HepG2 (cell line): Measurements from ENCODE around the gene CHN2. TPM values are rescaled to one million over a fixed set of nuclear protein-coding genes. Genes with fewer than 3 reads are reported as not detected.

Experiments used
- AGO2 ChIP-seq: fragments of 200-400 bp; formaldehyde crosslinking; optimal IDR thresholded peaks from 2 replicates; pipeline ENCODE3; 2017; ENCODE audit warnings: mild to moderate bottlenecking, low read depth, low read length, moderate library complexity
- FLYWCH1 ChIP-seq: sonication (generic); formaldehyde crosslinking; IDR thresholded peaks from 2 replicates; pipeline ENCODE4 v1.8.1; 2023; ENCODE audit warnings: mild to moderate bottlenecking, missing genetic modification reagents
- FOXP4 ChIP-seq: sonication (generic); formaldehyde crosslinking; IDR thresholded peaks from 2 replicates; pipeline ENCODE4 v1.4.0; 2020; ENCODE audit warnings: missing genetic modification reagents
- HCFC1 ChIP-seq: fragments of 150-350 bp; IDR thresholded peaks from 2 replicates; pipeline ENCODE4 v1.6.1; 2014; ENCODE audit warnings: low read depth, low read length
- HMG20A ChIP-seq: IDR thresholded peaks from 2 replicates; pipeline ENCODE4 v1.6.1; 2016; ENCODE audit warnings: borderline replicate concordance
- JARID2 ChIP-seq: sonication (generic); formaldehyde crosslinking; IDR thresholded peaks from 2 replicates; pipeline ENCODE4 v1.8.1; 2023; ENCODE audit warnings: missing genetic modification reagents, inconsistent platforms; ENCODE audit not compliant: insufficient replicate concordance
- MAFK ChIP-seq, 2 experiments: IDR thresholded peaks in 1 of 2; conservative IDR thresholded peaks in 1 of 2; 2 replicates each; pipeline ENCODE4 v1.6.1; 2011; ENCODE audit warnings: improper control_type of control experiment in 2 of 2, low read length in 2 of 2
- MAX ChIP-seq: IDR thresholded peaks from 2 replicates; pipeline ENCODE4 v1.6.1; 2012; ENCODE audit warnings: inconsistent platforms
- MLLT10 ChIP-seq: sonication (generic); formaldehyde crosslinking; IDR thresholded peaks from 2 replicates; pipeline ENCODE4 v1.4.0; 2020; ENCODE audit warnings: missing genetic modification reagents
- MXD4 ChIP-seq: IDR thresholded peaks from 2 replicates; pipeline ENCODE4 v1.6.1; 2016; ENCODE audit warnings: mild to moderate bottlenecking, missing biosample characterization, missing genetic modification reagents
- NFYC ChIP-seq: IDR thresholded peaks from 2 replicates; pipeline ENCODE4 v1.6.1; 2016; ENCODE audit warnings: missing genetic modification reagents, missing compliant biosample characterization
- NPAS2 ChIP-seq: sonication (generic); formaldehyde crosslinking; IDR thresholded peaks from 2 replicates; pipeline ENCODE4 v1.8.0; 2022; ENCODE audit warnings: mild to moderate bottlenecking, missing genetic modification reagents, borderline replicate concordance
- PAXIP1 ChIP-seq: sonication (generic); formaldehyde crosslinking; conservative IDR thresholded peaks from 2 replicates; pipeline ENCODE4 v1.4.0; 2020; ENCODE audit warnings: mild to moderate bottlenecking, missing genetic modification reagents, moderate library complexity
- PHF8 ChIP-seq: sonication (generic); formaldehyde crosslinking; IDR thresholded peaks from 2 replicates; pipeline ENCODE4 v1.5.0; 2020; ENCODE audit warnings: missing genetic modification reagents
- SAFB2 ChIP-seq: sonication (generic); formaldehyde crosslinking; IDR thresholded peaks from 2 replicates; pipeline ENCODE4 v1.5.1; 2020; ENCODE audit warnings: missing genetic modification reagents, low read depth, mild to moderate bottlenecking, borderline replicate concordance
- SOX5 ChIP-seq: IDR thresholded peaks from 2 replicates; pipeline ENCODE4 v1.6.1; 2016; ENCODE audit warnings: borderline replicate concordance
- SP1 ChIP-seq, 2 experiments: fragments of 450-650 bp in 1 of 2; sonication (generic) in 1 of 2; formaldehyde crosslinking in 1 of 2; IDR thresholded peaks; 2 replicates each; pipeline versions ENCODE4 v1.4.0 to v1.6.1; 2016 to 2020; ENCODE audit warnings: missing genetic modification reagents in 1 of 2
- TBX3 ChIP-seq: fragments of 450-650 bp; IDR thresholded peaks from 2 replicates; pipeline ENCODE4 v1.6.1; 2017; ENCODE audit warnings: antibody characterized with exemption, mild to moderate bottlenecking, inconsistent platforms, borderline replicate concordance
- USF2 ChIP-seq, 2 experiments: sonication (generic) in 1 of 2; formaldehyde crosslinking in 1 of 2; IDR thresholded peaks; 2 replicates each; pipeline versions ENCODE4 v1.5.1 to v1.6.1; 2011 to 2020; ENCODE audit warnings: borderline replicate concordance in 1 of 2, low read depth in 1 of 2, low read length in 1 of 2, mild to moderate bottlenecking in 1 of 2, missing genetic modification reagents in 1 of 2, moderate library complexity in 1 of 2
- ZFP36L1 ChIP-seq: sonication (generic); formaldehyde crosslinking; IDR thresholded peaks from 2 replicates; pipeline ENCODE4 v1.8.0; 2022; ENCODE audit warnings: mild to moderate bottlenecking, missing genetic modification reagents, moderate library complexity
- ZNF549 ChIP-seq: sonication (generic); formaldehyde crosslinking; IDR thresholded peaks from 2 replicates; pipeline ENCODE4 v1.5.0; 2020; ENCODE audit warnings: missing genetic modification reagents
- ZNF780A ChIP-seq: sonication (generic); formaldehyde crosslinking; IDR thresholded peaks from 2 replicates; pipeline ENCODE4 v1.8.0; 2022; ENCODE audit warnings: mild to moderate bottlenecking, missing genetic modification reagents, moderate library complexity
- polyA plus RNA-seq, 8 experiments: library from polyadenylated mRNA; depleted of rRNA in 3 of 8; stranded (reverse) in 7 of 8; unstranded in 1 of 8; fragments of >200 nt; fragmentation: Illumina TruSeq in 4 of 8; extraction: Trizol in 4 of 8; gene quantifications; 2 replicates each; pipeline versions ENCODE4 v1.2.1 to v1.2.3, GENCODE V29; 2011 to 2016; ENCODE audit warnings: low read depth in 4 of 8, missing spikeins in 1 of 8, mixed read lengths in 1 of 8; ENCODE audit not compliant: insufficient read depth in 1 of 8
- total RNA-seq, 5 experiments: library from RNA; depleted of rRNA; stranded (reverse); fragments of >200 nt; fragmentation: Illumina TruSeq; extraction: Trizol; gene quantifications; 2 replicates each; pipeline ENCODE4 v1.2.3, GENCODE V29; 2016; ENCODE audit warnings: low read depth in 1 of 5

CHN2 gene
- total and polyA plus RNA-seq, 2 of the 13 experiments (the other 11 are each of a cell fraction or from before 2014, with no cell fraction given), result 23.5 to 30.5 TPM

- peak; percentile 51 for TF ChIP-seq PAXIP1 (CRISPR knock-in tag)
- TF ChIP-seq MLLT10 (CRISPR knock-in tag), result no peak
- peak; percentile 91 for TF ChIP-seq HMG20A (CRISPR knock-in tag)
- peak; percentile 48; the same call in 1 of the 2 replicates for TF ChIP-seq TBX3
- TF ChIP-seq SAFB2 (CRISPR knock-in tag), result no peak
- TF ChIP-seq NPAS2, result no peak
- no peak for TF ChIP-seq ZNF780A
- no peak for TF ChIP-seq MAX
- TF ChIP-seq NFYC (CRISPR knock-in tag), result no peak
- no peak for TF ChIP-seq HCFC1
- TF ChIP-seq MXD4 (CRISPR knock-in tag), result no peak
- TF ChIP-seq ZNF549 (CRISPR knock-in tag), result no peak
- 0 out of 2 replicates have a peak, but pooled peaks have one; percentile 36 for TF ChIP-seq FOXP4 (CRISPR knock-in tag)
- no peak; a peak in 1 of 4 replicates for TF ChIP-seq MAFK (conservative IDR thresholded peaks at IDR 0.05 in 1 of 2, IDR thresholded peaks at IDR 0.05 in 1 of 2; ENCODE audit: low read length in 2 of 2)
- TF ChIP-seq SP1 (IDR thresholded peaks at IDR 0.05), result no peak
- TF ChIP-seq SP1 (CRISPR knock-in tag; IDR thresholded peaks at IDR 0.05), result no peak
- no peak for TF ChIP-seq USF2 (IDR thresholded peaks at IDR 0.05; ENCODE audit: low read depth, low read length)
- TF ChIP-seq USF2 (CRISPR knock-in tag; IDR thresholded peaks at IDR 0.05; ENCODE audit: borderline replicate concordance), result no peak
- TF ChIP-seq FLYWCH1, result no peak
- TF ChIP-seq AGO2, result no peak
- TF ChIP-seq PHF8 (CRISPR knock-in tag), result no peak
- TF ChIP-seq JARID2 (CRISPR knock-in tag), result no peak
- TF ChIP-seq ZFP36L1 (CRISPR knock-in tag), result no peak
- peak; percentile 36; the same call in 1 of the 2 replicates for TF ChIP-seq SOX5 (CRISPR knock-in tag)
Observed at GRCh38 chr7:29449569-29450260, 255.1 kb downstream of the CHN2 start (continued).
